ENCODE data around the gene NETO1.

NETO1 gene

DNA sequence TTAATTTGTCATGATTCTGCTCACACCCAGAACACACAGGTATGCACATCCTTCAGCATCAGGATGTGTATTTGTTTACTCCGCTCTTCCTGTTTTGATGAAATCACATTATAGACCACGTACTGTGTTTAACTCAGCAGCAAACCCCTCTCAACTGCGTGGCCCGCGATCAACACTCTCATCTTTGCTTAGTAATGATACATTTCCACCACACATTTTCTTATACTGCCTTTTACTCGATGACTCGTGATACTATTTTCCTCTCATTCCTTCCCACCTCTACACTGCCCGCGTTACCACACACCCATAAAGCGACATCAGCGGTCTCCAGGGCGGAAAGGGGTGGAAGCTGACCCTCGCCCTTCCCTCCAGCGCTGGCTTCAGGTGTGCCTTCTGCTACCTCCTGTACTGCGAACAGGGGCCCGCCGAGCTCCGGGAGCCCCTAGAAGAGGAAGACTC is 1.3 kb downstream of the NETO1 start:
- Histone ChIP-seq H3K9me3 (ENCODE audit: insufficient read depth, low read length) (no peaks in the 10 kb centered on the region), H3K36me3 (ENCODE audit: insufficient read depth, insufficient read length, low read length) (peaks cover 11% of the 10 kb centered on the region), H3K27me3 (ENCODE audit: insufficient read depth, insufficient read length) (peaks cover 44% of the 10 kb centered on the region), H3K4me3 (ENCODE audit: insufficient read length, low read depth) (peak overlapping the region; percentile 62), H3K4me1 (ENCODE audit: insufficient read depth, insufficient read length) (no peaks in the 10 kb centered on the region), H3K9ac (ENCODE audit: insufficient read length, low read depth) (no peak overlapping the region)
- DNase-seq (ENCODE audit: low read depth, low spot score): no peak
- TF ChIP-seq ZNF274 (IDR thresholded peaks at IDR 0.05; ENCODE audit: low read depth, low read length) (no peak), YY1 (IDR thresholded peaks at IDR 0.05; ENCODE audit: insufficient read depth, insufficient read length) (no peak), SUZ12 (IDR thresholded peaks at IDR 0.05; ENCODE audit: extremely low read depth, insufficient read depth, insufficient read length) (no peak)

DNA sequence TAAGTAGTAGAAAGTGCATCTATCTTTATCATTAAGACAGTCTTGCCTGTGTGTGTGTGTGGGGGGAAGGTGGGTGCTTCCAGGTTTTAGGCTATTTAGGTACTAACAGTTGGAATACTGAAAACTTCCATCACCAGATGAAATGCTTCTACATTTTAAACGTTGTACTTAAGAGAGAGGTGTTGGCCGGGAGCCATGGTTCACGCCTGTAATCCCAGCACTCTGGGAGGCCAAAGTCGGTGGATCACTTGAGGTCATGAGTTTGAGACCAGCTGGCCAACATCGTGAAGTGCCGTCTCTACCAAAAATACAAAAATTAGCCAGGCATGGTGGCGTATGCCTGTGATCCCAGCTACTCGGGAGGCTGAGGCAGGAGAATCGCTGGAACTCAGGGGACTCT is 4.0 kb downstream of the NETO1 start:
- Histone ChIP-seq H3K27me3 (ENCODE audit: insufficient read depth, insufficient read length) (peaks cover 23% of the 10 kb centered on the region), H3K9me3 (ENCODE audit: insufficient read depth, low read length) (no peaks in the 10 kb centered on the region), H3K36me3 (ENCODE audit: insufficient read depth, insufficient read length, low read length) (peaks cover 11% of the 10 kb centered on the region), H3K9ac (ENCODE audit: insufficient read length, low read depth) (no peak overlapping the region), H3K4me1 (ENCODE audit: insufficient read depth, insufficient read length) (no peaks in the 10 kb centered on the region), H3K4me3 (ENCODE audit: insufficient read length, low read depth) (no peak overlapping the region)
- no peak for DNase-seq (ENCODE audit: low read depth, low spot score)
- TF ChIP-seq YY1 (IDR thresholded peaks at IDR 0.05; ENCODE audit: insufficient read depth, insufficient read length): no peak
- TF ChIP-seq ZNF274 (IDR thresholded peaks at IDR 0.05; ENCODE audit: low read depth, low read length): no peak
- no peak for TF ChIP-seq SUZ12 (IDR thresholded peaks at IDR 0.05; ENCODE audit: extremely low read depth, insufficient read depth, insufficient read length)

DNA sequence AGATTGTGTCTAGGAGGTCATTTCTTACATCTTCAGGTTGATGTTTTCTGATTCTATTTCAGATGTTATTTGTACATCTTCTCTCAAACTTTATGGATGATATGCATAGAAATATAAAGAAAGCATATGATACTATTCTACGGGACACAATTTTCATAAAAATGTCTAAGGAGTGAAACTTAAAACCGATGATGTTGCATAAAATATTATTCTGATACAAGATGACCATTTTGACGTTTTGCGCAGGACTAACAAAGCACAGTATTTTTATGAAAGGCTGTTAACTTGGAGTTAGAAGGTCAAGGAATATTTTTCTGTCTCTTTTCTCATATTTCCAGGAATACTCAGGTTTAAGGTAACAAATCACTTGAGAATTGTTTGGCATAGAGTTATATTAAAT is 8.7 kb downstream of the NETO1 start:
- TF ChIP-seq SUZ12 (IDR thresholded peaks at IDR 0.05; ENCODE audit: extremely low read depth, insufficient read depth, insufficient read length): no peak
- no peak for TF ChIP-seq ZNF274 (IDR thresholded peaks at IDR 0.05; ENCODE audit: low read depth, low read length)
- no peak for TF ChIP-seq YY1 (IDR thresholded peaks at IDR 0.05; ENCODE audit: insufficient read depth, insufficient read length)
- DNase-seq (ENCODE audit: low read depth, low spot score): no peak
- H3K27me3 ChIP-seq (ENCODE audit: insufficient read depth, insufficient read length): no peaks in the 10 kb centered on the region
- H3K9ac ChIP-seq (ENCODE audit: insufficient read length, low read depth): no peak overlapping the region
- no peak overlapping the region for H3K4me3 ChIP-seq (ENCODE audit: insufficient read length, low read depth)
- H3K9me3 ChIP-seq (ENCODE audit: insufficient read depth, low read length): no peaks in the 10 kb centered on the region
- H3K36me3 ChIP-seq (ENCODE audit: insufficient read depth, insufficient read length, low read length): peaks cover 8% of the 10 kb centered on the region
- no peaks in the 10 kb centered on the region for H3K4me1 ChIP-seq (ENCODE audit: insufficient read depth, insufficient read length)

DNA sequence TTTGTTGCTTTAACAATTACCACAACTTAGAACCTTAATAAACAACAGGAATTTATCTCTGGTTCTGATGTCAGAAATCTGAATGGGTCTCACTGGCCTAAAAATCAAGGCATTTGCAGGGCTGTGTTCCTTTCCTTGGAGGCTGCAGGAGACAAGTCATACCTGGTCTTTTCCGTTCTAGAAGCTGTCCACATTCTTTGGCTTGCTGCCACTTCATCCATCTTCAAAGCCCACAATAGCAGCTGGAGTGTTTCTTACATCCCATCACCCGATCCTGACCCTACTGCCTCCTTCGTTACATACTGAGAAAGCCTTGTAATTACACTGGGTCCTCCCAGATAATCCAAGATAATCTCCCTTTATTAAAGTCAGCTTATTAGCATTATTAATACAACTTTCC is 18.1 kb downstream of the NETO1 start:
- no peak for DNase-seq (ENCODE audit: low read depth, low spot score)
- no peak overlapping the region for H3K9ac ChIP-seq (ENCODE audit: insufficient read length, low read depth)
- TF ChIP-seq SUZ12 (IDR thresholded peaks at IDR 0.05; ENCODE audit: extremely low read depth, insufficient read depth, insufficient read length) (no peak), YY1 (IDR thresholded peaks at IDR 0.05; ENCODE audit: insufficient read depth, insufficient read length) (no peak), ZNF274 (IDR thresholded peaks at IDR 0.05; ENCODE audit: low read depth, low read length) (no peak)
- H3K9me3 ChIP-seq (ENCODE audit: insufficient read depth, low read length): no peaks in the 10 kb centered on the region
- no peaks in the 10 kb centered on the region for H3K27me3 ChIP-seq (ENCODE audit: insufficient read depth, insufficient read length)
- H3K4me3 ChIP-seq (ENCODE audit: insufficient read length, low read depth): no peak overlapping the region
- no peaks in the 10 kb centered on the region for H3K36me3 ChIP-seq (ENCODE audit: insufficient read depth, insufficient read length, low read length)
- no peaks in the 10 kb centered on the region for H3K4me1 ChIP-seq (ENCODE audit: insufficient read depth, insufficient read length)

DNA sequence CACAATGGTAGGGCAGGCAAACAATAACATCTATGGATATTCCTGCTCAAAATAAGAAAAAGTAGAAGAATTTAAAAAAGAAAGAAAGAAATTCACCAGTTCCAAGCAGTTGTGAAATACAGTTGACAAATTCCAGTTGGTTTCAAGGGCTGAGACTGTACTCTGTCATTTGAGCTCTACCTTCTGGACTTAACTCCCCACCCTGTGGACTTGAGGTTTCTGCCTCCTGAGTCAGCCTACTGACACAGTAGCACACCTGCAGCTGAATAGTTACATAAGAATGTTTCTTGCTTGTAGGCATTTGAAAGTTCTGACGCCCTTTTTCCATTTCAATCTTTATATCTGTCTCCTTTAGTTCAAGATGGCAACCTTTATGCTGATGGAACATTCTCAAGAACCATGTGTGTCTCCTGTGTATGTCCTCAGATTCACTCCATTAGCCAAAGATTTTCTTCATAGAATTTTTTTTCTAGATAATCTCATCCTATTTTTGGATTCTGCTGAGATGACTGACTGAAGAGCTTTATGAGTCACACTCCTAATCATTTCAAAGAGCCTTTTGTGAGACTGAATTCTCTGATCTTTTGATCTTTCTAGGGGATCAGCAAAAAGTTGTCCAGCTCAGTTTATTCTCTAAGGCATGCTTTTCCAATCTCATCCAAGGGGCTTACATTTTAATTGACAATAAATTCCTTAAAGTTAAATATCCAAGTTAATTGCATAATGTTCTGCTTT is 19.1 kb downstream of the NETO1 start:
- H3K27me3 ChIP-seq (ENCODE audit: insufficient read depth, insufficient read length): no peaks in the 10 kb centered on the region
- no peak for DNase-seq (ENCODE audit: low read depth, low spot score)

DNA sequence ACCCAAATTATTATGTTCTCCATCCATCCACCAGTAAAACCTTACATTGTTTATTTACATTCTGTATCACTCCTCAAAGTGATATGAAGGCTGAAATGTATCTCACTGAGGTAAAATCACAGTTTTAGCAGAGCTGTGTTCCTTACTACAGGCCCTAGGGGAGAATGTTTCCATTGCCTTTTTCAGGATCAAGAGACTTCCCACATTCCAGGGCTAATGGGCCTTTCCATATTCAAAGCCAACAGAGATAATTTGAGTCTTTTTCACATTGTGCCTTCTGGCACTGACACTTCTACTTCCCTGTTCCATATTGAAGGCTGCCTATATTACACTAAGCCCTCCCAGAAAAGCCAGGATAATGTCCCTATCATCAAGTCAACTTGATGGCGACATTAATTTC is 20.0 kb downstream of the NETO1 start:
- Histone ChIP-seq H3K36me3 (ENCODE audit: insufficient read depth, insufficient read length, low read length) (no peaks in the 10 kb centered on the region), H3K4me3 (ENCODE audit: insufficient read length, low read depth) (no peak overlapping the region), H3K9ac (ENCODE audit: insufficient read length, low read depth) (no peak overlapping the region), H3K9me3 (ENCODE audit: insufficient read depth, low read length) (no peaks in the 10 kb centered on the region), H3K27me3 (ENCODE audit: insufficient read depth, insufficient read length) (no peaks in the 10 kb centered on the region), H3K4me1 (ENCODE audit: insufficient read depth, insufficient read length) (no peaks in the 10 kb centered on the region)
- DNase-seq (ENCODE audit: low read depth, low spot score): no peak
- TF ChIP-seq YY1 (IDR thresholded peaks at IDR 0.05; ENCODE audit: insufficient read depth, insufficient read length) (no peak), ZNF274 (IDR thresholded peaks at IDR 0.05; ENCODE audit: low read depth, low read length) (no peak), SUZ12 (IDR thresholded peaks at IDR 0.05; ENCODE audit: extremely low read depth, insufficient read depth, insufficient read length) (no peak)

More for the DNA sequence above, 19.1 kb downstream of the NETO1 start:
- no peaks in the 10 kb centered on the region for H3K4me1 ChIP-seq (ENCODE audit: insufficient read depth, insufficient read length)
- TF ChIP-seq ZNF274 (IDR thresholded peaks at IDR 0.05; ENCODE audit: low read depth, low read length): no peak
- TF ChIP-seq SUZ12 (IDR thresholded peaks at IDR 0.05; ENCODE audit: extremely low read depth, insufficient read depth, insufficient read length): no peak
- TF ChIP-seq YY1 (IDR thresholded peaks at IDR 0.05; ENCODE audit: insufficient read depth, insufficient read length): no peak
- H3K9ac ChIP-seq (ENCODE audit: insufficient read length, low read depth): no peak overlapping the region
- no peaks in the 10 kb centered on the region for H3K36me3 ChIP-seq (ENCODE audit: insufficient read depth, insufficient read length, low read length)
- no peak overlapping the region for H3K4me3 ChIP-seq (ENCODE audit: insufficient read length, low read depth)
- no peaks in the 10 kb centered on the region for H3K9me3 ChIP-seq (ENCODE audit: insufficient read depth, low read length)

DNA sequence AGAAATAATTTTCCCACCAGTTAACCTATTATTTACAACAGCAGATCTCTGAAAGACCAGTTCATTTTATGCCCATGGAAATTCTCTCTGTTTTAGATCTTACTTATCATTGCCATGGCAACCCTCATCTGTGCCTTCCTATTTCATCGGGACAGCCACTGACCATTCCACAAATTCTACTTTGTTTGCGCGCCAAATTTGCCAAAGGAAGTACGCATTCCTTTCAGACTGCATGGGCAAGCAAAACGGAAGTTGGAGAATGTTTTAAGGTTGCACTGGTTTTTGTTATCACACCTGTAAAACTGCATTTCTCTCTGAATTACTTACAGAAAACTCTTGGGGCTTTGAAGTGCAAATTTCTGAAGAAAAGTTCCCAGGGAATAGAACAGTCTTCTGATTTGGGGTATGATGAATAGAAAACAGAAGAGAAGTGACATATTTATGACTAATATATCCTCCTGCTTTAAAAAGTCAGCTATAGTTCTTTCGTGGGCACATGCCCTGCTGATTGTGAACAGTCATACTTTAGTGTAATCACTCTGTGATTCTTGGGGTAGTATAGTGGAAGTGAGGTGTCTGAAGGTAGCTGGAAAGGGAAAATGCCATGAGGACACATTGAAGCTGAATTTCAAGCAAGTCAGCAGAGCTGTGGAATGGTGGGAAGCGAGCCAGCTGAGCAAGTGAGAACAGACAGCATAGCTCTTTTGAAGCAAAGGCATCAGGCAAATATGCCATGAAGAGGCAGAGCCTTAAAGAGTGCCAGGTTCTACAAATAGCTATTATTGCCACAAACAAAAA is 20.9 kb downstream of the NETO1 start:
- Histone ChIP-seq H3K9me3 (ENCODE audit: insufficient read depth, low read length) (no peaks in the 10 kb centered on the region), H3K9ac (ENCODE audit: insufficient read length, low read depth) (no peak overlapping the region), H3K27me3 (ENCODE audit: insufficient read depth, insufficient read length) (no peaks in the 10 kb centered on the region), H3K36me3 (ENCODE audit: insufficient read depth, insufficient read length, low read length) (no peaks in the 10 kb centered on the region), H3K4me1 (ENCODE audit: insufficient read depth, insufficient read length) (no peaks in the 10 kb centered on the region), H3K4me3 (ENCODE audit: insufficient read length, low read depth) (no peak overlapping the region)
- TF ChIP-seq SUZ12 (IDR thresholded peaks at IDR 0.05; ENCODE audit: extremely low read depth, insufficient read depth, insufficient read length): no peak
- no peak for TF ChIP-seq YY1 (IDR thresholded peaks at IDR 0.05; ENCODE audit: insufficient read depth, insufficient read length)
- no peak for TF ChIP-seq ZNF274 (IDR thresholded peaks at IDR 0.05; ENCODE audit: low read depth, low read length)
- DNase-seq (ENCODE audit: low read depth, low spot score): no peak
